NCI-H460 (cell line): ENCODE data around the gene CSF1. TPM values are rescaled to one million over a fixed set of nuclear protein-coding genes. Genes with fewer than 3 reads are reported as not detected.

ENCODE experiments used
- DNase-seq: peaks from one replicate; pipeline ENCODE4 v3.0.0-alpha.2; 2016; ENCODE audit warnings: low read depth; ENCODE audit errors: extremely low read depth
- total RNA-seq: library from RNA; depleted of rRNA; stranded (reverse); fragments of >200 nt; shearing (Covaris generic); gene quantifications from 2 replicates; pipeline ENCODE4 v1.2.3, GENCODE V29; 2014

CSF1 gene
- total RNA-seq, 1 experiment from 2014 or later, result 7.7 TPM

DNA sequence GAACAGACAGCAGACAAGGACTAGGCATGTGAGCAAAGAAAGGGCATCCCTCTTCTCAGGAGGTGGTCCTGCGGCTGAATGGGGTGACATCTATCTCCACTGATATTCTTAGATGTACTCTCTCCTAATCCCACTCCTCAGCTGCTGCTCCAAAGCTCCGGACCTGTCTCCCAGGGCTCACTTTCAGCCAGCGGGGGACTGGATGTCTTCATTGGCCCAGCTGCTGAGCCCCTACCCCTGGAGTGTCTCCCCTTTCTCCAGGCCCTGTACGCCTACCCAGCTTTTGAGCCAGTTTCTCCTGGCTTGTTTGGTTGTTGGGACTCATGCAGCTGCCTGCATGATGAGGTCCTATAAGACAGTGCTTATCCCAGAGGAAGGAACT lies 28.8 kb upstream of the CSF1 start:
- no peak for DNase-seq

DNA sequence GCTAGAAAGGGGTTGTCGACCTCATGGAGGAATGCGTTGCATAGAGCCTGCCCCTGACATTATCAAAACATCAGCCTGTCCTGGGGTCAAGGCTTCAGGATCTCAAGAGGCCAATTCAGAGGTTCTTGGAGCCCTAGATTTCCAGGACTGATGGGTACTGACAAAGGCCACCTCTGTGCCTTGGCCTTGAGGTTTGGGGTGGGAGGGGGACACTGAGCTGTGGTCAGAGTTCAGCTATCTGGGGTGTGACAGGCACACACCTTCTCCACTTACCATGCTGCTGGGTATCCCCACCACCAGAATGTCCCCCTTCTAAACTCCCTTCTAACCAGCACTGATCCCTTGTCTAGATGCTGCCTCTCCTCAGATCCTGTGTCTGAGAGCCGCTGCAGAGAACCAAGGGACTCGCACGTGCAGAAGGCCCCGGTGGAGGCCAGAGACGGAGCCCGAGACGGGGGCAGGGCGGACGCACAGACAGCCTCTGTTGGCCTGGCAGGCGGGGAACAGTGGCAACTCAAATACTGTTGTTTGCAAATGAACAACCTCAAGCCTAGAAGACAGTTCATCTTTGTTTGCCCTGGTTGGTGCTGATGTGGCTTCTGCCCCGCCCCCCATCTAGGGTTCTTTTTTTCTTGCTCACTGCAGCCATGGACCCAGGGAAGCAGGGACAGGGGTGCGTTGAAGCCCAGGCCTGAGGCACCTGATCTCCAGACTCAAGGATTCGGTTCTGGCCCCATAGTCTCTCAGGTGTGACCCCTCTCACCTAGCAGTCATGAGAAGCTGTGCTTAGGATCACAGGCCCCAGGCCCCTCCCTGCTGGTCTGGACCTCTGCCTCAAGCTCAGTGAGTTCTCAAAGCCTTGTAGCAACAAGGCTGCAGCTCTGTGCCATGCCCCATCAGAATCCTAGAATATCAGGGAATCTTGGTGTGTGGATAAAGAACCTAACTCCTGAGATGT lies 28.1 kb upstream of the CSF1 start:
- no peak for DNase-seq

DNA sequence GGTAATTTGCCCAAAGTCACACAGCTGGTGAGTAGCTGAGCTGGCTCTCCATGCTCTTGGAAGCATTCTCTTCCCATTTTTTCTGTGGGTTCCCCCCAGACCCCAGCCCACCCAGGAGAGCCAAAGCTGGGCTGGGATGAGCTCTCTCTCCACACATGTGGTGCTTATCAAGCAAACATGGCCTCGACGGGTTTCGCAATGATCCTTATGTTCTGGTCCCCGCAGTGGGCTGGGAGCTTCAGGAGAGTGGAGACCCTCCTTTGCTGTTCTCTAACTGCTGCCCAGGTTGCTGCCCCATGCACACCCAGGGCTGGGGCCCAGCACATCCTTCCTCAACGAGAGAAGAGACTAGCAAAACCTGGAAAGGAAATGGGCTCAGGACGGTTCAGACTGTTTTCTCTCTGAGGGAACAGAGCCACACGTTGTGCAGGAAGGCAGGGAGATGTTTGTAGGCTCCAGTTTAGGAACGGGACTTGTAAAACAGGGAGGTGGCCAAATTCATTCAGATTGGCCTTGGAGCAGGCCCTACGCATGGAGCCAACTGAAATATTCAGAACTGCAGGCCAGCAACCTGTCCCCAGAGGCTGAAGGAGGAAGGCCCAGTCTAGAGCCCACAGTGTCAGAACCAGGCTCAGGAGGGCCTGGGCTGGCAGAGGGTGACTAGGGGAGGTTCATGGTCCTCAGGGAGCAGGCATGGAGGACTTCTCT lies 27.2 kb upstream of the CSF1 start:
- DNase-seq, result no peak

DNA sequence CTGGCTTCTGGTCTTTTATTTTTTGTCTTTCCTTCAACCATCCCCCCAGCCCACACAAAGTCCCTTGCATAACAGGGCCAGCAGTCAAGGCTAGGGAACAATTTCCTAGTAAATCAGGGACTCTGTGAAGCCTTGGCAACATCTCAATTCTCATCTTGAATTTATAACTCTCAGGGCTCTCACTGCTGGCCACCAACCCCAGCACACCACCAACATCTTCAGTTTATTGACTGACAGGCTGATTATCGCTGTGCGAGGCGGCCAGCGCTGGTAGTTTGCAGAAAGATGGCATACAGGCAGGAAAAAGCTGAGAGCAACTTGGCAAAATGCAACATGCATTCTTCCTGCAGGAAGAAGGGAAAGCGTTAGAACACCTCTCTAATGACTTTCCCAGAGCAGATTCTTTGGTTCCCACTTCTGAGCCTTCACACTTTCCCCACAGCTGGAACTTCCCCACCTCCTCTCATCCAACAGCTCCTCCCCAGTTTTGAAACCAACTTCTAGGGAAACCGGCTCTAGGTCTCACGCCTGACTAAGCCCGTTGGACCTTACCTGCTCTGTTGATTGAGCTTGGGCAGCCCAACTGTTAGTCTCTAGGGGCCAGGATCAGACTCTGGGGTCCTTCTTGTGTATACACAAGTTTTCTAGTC lies 26.3 kb upstream of the CSF1 start:
- DNase-seq, result no peak

DNA sequence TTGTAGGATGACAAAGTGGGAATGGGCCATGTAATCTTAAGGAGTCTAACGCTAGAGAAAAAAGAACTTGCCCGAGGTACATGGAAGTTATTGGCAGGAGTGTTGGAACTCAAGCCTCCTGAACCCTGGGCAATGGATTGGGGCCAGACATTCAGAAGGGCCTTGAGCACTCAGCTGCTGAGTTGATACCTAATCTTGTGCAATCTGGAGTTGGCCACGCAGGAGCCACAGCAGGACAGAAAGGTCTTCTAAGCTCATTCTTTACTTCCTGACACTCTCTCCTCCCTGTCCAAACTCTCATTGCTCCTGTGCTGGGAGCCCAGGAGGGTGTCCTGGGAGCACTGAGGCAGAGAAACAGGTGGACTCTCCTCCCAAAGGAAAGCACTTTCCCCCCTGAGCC lies 25.1 kb upstream of the CSF1 start:
- no peak for DNase-seq

DNA sequence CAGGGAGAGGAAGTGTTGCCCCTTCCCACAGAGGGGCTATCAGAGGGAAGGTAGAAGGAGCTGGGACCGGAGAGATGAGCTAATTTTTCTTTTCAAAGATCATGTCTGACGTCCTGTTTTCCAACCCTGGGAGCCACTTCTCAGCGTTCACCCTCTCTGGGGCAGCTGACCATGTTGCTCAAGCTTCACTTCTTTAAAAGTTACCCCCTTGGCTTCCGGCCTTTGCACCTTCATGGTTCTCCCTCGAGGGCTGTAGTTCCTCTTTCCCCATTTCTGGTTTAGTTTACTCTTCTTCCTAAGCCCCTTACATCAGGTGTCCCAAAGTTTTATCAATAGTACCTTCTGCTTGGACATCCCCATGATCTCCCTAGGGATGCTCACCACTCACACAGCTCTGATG lies 23.8 kb upstream of the CSF1 start:
- DNase-seq, result no peak

DNA sequence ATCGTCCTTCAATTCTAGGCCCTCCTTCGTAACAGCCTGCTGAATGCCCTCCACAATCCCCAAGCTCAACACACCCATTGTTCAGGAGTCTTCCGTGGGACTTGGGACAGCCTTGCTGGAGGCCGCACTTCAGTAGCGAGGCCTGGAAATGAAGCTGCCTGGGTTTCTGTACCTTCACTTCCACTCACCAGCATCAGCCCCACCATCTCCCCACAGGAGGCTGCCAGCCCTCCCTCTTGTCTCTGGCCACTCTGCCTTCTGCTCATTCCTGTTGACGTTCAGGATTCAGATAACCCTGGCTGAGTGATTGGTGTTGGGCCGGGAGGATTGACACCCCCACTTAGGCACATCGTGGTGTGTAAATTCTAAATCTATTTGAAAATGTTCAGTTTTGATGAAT lies 23.4 kb upstream of the CSF1 start:
- DNase-seq, result no peak

DNA sequence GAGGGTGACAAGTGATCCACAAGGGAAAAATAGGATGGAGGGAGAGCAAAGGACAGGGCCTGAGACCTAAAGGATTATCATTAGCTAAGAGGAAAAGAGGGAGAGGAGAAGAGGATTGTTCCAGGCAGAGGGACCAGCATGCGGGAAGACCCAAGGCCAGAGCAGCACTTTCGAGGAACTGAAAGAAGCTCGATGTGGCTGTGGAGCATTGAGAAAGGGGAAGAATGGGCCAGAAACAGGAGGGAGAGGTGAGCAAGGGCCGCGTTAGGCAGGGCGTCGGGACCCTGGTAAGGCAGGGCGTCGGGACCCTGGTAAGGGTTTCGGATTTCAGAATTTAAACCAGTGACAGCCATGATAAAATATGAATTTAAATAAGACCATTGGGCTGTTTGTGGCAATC lies 22.8 kb upstream of the CSF1 start:
- no peak for DNase-seq

DNA sequence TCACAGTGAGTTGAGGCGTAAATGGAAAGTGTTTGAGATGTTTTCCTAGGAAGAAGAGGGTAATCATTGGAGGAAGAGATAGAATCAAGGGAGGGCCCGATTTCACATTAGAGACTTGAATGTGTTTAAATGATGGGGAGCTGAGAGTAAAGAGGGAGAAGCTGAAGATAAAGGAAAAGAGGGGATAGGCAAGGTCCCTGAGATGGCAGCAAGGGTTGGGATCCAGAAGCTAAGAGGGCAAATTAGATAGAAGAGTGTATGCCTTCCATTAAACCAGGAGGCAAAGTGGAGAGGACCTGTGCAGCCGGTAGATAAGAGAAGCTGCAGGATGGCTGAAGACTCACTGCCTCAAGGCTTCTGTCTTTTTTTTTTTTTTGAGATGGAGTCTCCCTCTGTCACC lies 21.6 kb upstream of the CSF1 start:
- no peak for DNase-seq

DNA sequence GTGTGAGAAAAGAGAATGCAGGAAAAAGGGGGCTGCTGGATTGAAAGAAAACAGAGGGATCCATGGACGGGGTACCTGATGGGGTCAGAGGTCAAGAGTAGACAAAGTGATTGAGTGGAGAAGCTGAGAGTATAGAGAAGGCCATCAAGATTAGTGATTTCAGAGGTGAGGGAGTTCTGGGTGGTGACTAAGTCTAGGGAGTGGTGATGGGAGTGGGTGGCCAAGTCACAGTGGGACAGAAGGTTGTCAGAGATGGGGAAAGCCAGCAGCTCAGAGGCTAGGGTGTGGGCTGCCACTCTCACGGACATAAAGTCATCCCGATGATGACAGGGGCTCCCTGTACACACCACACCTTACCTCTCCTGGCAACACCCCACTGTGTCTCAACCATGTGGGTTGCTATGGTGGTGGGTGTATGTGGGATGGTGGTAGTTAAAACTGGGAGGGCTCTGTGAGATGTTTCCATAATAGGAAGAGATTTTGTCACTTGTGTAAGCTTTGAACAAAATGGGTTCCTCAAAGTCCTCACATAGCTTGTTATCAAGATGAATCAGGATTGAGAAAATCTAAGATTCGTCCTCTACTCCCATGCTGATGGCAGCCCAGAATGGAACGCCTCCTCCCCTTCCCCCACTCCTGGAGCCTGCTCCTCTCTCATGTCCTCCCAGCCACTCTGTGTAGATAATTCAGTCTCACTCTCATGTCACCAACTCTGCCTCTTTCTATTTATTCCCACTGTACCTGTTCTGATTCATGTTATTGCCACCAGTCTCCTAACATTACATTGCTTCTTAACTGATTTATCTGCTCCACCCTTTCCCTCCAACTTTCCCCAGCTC lies 20.3 kb upstream of the CSF1 start:
- no peak for DNase-seq

DNA sequence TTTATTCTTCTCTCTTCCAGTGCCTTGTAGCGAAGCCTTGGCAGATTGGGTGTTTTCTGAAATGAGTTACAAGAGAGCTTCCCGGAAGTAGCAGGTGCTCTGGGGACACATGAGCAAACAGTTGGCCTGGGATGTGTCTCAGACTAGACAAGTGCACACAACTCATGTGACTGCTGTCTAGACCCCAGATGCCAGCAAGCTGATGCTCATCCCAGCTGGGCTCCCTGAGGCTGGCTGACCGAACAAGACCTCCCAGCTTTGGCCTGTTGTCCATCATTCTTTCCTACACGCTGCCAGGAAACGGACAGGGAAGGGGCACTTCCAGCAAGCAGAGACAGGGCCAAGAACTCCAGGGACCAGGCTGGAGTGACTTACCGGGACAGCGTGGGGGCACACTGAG lies 18.7 kb upstream of the CSF1 start:
- DNase-seq, result no peak

DNA sequence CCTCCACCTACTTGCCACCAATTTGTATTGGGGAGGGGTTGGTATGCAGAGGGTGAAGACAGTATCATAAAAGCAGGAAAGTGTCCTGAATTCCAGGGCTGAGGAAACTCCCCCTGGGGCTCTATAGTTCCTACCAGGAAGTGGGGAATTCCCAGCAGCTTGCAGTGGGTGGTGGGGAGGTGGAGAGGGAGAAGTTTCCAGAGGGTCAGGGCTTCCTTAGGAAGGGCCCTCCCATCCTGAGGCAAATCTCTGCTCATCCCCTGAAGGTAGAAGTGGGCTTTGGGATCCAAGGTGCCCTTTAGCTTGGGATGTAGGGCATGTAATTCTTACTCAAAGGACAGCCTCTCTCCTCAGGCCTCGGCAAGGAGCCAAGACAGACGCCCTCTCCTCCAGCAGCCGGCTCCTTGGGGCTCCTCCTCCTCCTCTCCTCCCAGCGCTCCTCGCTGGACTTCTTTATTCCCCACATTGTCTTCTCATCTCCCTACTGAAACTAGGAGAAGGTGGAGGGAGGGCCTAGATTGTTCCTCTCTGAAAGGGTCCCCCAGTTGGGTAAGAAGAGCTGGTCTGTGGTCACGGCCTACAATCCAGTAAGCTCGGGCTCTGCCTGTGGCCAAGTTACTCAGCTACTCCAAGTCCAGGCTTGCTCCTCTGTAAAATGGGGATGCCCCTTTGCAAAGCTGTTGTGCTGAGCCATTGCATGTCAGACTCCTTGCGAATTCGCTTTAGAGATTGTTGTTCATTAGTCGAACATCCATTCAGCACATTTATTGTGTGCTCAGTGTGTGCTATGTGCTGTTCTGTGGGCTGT lies 17.9 kb upstream of the CSF1 start:
- DNase-seq, result no peak

DNA sequence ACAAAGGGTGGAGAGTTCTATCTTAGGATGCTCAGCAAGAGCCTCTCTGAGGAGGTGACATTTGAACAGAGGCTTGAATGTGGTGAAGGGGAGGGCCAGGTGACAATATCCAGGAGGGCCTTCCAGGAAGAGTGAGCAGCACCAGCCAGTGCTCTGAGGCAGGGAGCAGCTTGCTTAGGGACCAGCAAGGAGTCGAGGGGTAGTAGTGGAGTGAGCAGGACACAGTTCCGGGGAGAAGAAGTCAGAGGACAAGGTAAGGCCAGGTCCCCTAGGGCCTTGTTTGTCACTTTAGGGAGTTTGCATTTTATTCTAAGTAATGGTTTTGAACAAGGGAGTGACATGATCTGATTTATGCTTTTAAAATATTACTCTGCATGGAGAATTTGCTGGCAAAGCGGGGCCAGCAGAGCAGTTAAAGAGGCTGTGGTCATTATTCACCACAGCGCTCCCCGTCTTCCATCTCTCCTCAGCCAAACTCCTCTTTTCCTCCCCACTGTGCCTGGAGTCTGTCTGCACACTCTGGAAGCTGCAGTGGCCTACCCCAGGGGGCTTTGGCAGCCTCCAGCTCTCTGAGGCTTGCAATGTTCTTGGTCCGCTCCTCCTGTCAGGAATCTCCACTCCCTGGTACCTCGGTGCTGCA lies 17.0 kb upstream of the CSF1 start:
- no peak for DNase-seq

DNA sequence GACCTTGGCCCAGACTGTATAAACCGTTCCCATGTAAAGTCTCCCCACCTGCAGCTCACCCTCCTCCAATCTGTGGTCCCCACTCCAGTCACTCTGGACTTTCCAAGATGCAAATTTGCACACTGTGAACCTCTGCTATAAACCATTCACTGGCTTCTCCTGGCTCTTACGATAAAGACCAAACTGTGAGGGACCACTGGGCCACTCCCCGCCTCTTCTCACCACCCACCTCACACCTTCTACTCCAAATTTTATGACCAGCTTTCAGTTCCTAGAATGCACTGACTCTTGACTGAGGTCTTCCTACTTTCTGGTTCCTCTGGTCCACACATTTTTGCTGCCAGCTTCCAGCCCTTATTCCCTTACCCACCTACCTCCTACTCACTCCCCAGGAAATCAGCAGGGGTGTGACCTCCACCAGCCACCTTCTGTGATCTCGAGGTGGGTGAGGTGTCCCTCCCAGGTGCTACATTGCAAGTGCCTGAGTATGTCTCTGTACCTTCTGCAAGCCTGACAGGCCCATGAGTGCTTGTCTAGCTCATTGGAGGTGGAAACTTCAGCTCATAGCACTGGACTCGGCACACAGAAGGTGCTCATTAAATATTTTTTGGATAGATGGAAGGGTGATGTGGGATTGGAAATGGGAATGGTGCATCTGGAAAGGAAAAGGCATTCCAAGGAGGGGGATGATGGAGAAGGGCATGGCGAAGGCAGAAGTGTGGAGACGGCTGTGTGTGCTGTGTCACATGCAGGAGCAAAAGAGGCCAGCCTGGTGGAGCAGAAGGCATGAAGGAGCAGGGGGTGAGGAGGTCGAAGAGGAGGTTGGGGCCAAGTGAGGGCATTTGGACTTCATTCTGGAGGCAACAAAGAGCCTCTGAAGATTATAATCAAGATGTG lies 15.6 kb upstream of the CSF1 start:
- DNase-seq, result no peak

DNA sequence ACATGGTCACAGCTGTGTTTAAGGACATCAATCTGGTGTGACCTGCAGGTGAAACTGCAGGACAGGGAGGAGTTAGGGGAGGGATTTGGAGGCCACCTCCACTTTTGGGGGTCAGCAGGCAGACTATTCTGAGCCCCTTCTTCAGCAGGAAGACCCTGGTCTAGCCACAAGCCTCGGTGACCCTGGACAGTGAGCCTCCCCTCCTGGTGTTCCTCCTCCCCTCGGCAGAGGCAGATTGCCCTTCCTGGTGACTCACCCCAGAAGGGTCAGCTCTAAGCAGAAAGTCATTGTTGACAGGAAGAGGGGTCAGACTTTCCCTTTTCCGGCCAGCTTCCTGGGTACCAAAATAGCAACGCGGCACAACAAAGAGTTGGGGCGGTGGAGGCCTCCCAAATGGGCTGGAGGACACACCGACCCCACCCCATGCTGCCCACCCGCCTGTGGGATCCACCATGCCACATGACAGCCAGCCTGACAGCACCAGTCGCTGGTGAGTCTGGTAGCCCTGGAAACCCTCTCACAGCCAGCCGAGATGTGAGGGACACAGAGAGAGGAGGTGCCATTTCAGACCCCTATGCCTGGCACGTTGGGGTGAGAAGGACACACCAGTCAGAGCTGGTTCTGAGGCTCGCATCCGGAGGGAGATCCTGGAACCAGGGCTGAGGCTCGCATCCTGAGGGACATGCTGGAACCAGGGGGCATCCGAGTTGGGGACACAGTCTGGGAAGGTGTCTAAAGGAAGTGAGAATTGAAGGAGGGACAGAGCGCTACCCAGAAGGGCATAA lies 14.7 kb upstream of the CSF1 start:
- no peak for DNase-seq

DNA sequence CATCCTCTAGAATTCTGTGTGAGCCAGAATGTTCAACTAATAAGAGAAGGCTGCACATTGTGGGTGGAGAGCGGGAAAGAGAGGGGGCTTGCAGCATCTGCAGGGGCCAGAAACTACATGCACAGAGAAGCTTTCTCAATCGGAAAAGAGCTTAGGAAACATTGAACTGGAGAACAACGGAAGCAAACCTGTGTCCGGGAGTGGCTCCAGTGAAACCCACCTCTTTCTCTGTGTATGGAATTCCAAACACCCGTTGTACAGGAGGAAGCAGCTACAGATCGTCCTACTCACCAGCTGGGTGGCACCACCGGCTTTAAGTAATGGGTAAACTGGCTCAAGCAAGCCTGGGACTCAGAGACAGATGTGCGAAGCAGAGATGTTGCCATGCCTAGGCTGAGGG lies 14.0 kb upstream of the CSF1 start:
- DNase-seq, result no peak

DNA sequence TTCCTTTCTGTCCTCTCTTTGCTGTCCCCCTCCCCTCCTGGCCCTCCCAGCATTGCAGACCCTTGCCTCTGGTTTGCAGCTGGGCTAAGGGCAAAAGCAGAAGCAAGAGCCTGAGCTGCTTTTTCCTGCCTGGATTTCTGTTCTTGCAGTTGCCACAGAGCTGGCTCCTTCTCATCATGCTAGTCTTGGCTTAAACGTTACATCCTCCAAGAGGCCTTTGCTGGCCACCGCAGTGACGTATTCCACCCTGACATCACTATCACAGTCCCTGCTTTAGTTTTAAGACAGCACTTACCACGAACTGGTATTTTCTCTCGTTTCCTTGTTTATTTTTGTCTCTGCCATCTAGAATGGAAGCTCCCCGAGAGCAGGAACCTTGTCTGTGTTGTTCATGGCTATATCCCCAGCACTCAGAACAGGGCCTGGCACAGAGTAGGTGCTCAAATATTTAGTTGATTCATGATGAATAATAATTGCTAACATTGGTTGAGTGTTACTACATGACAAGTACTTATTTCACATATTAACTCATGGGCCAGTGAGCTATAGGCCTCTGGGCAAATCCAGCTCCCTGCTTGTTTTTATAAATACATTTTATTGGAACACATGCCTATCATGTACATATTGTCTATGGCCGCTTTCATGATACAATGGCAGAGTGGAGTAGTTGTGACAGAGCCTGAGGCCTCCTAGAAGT lies 13.2 kb upstream of the CSF1 start:
- no peak for DNase-seq
